Measurements from ENCODE around the gene CAPN11. TPM values are rescaled to one million over a fixed set of nuclear protein-coding genes. Genes with fewer than 3 reads are reported as not detected.

The CAPN11 gene
- total and polyA plus RNA-seq, 9 of the 15 experiments (the other 6 are each of a cell fraction or from before 2014, with no cell fraction given): 0.03 to 0.61 (median 0.17) TPM; not detected in 1

- TF ChIP-seq USF2 (CRISPR knock-in tag; IDR thresholded peaks at IDR 0.05) (peak; percentile 22; the same call in 1 of the 2 replicates), EGR1 (conservative IDR thresholded peaks at IDR 0.05) (peak; percentile 79), HDAC2 (IDR thresholded peaks at IDR 0.05) (0 out of 2 replicates have a peak, but pooled peaks have one; percentile 15), HNRNPL (IDR thresholded peaks at IDR 0.05; ENCODE audit: low read depth, low read length) (peak; percentile 27), ZNF644 (tag; IDR thresholded peaks at IDR 0.05; ENCODE audit: low read depth) (no peak), GATAD2A (IDR thresholded peaks at IDR 0.05) (0 out of 2 replicates have a peak, but pooled peaks have one; percentile 28), ARID1B (IDR thresholded peaks at IDR 0.05) (peak; percentile 11), POLR2B (IDR thresholded peaks at IDR 0.05; ENCODE audit: low read depth, partially characterized antibody) (no peak), ZNF830 (CRISPR knock-in tag; IDR thresholded peaks at IDR 0.05) (no peak), ARHGAP35 (IDR thresholded peaks at IDR 0.05; ENCODE audit: partially characterized antibody) (no peak), MTA3 (IDR thresholded peaks at IDR 0.05; ENCODE audit: borderline replicate concordance) (0 out of 2 replicates have a peak, but pooled peaks have one; percentile 49), FOXP1 (CRISPR knock-in tag; IDR thresholded peaks at IDR 0.05) (0 out of 2 replicates have a peak, but pooled peaks have one; percentile 79), SRSF3 (IDR thresholded peaks at IDR 0.05; ENCODE audit: insufficient read depth, low read length) (0 out of 2 replicates have a peak, but pooled peaks have one; percentile 23), JUND (IDR thresholded peaks at IDR 0.05; ENCODE audit: borderline replicate concordance, low read depth, low read length) (0 out of 2 replicates have a peak, but pooled peaks have one; percentile 6), JUND (tag; IDR thresholded peaks at IDR 0.05; ENCODE audit: borderline replicate concordance, low read depth, low read length) (no peak), CXXC5 (CRISPR knock-in tag; IDR thresholded peaks at IDR 0.05) (peak; percentile 46; the same call in 1 of the 2 replicates), CTCF (IDR thresholded peaks at IDR 0.05 in 2 of 3, conservative IDR thresholded peaks at IDR 0.05 in 1 of 3; ENCODE audit: insufficient read depth in 2 of 3, low read depth in 1 of 3, low read length in 3 of 3) (peak in 2 of 3 experiments; percentile 25 to 39; a peak in 2 of 6 replicates), SP1 (CRISPR knock-in tag; IDR thresholded peaks at IDR 0.05) (0 out of 2 replicates have a peak, but pooled peaks have one; percentile 55), FOXK1 (CRISPR knock-in tag; IDR thresholded peaks at IDR 0.05; ENCODE audit: borderline replicate concordance) (0 out of 2 replicates have a peak, but pooled peaks have one; percentile 49), ZNF184 (CRISPR knock-in tag; IDR thresholded peaks at IDR 0.05) (no peak), MXI1 (IDR thresholded peaks at IDR 0.05; ENCODE audit: low read depth, low read length) (no peak)
- TF ChIP-seq, protein P1, sequence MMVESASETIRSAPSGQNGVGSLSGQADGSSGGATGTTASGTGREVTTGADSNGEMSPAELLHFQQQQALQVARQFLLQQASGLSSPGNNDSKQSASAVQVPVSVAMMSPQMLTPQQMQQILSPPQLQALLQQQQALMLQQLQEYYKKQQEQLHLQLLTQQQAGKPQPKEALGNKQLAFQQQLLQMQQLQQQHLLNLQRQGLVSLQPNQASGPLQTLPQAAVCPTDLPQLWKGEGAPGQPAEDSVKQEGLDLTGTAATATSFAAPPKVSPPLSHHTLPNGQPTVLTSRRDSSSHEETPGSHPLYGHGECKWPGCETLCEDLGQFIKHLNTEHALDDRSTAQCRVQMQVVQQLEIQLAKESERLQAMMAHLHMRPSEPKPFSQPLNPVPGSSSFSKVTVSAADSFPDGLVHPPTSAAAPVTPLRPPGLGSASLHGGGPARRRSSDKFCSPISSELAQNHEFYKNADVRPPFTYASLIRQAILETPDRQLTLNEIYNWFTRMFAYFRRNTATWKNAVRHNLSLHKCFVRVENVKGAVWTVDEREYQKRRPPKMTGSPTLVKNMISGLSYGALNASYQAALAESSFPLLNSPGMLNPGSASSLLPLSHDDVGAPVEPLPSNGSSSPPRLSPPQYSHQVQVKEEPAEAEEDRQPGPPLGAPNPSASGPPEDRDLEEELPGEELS (CRISPR knock-in tag; IDR thresholded peaks at IDR 0.05; ENCODE audit: borderline replicate concordance): peak; percentile 73; the same call in 1 of the 2 replicates
- TF ChIP-seq, protein P2, sequence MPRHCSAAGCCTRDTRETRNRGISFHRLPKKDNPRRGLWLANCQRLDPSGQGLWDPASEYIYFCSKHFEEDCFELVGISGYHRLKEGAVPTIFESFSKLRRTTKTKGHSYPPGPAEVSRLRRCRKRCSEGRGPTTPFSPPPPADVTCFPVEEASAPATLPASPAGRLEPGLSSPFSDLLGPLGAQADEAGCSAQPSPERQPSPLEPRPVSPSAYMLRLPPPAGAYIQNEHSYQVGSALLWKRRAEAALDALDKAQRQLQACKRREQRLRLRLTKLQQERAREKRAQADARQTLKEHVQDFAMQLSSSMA (CRISPR knock-in tag; IDR thresholded peaks at IDR 0.05): no peak
Measured at GRCh38 chr6:44128020-44128917, 30.4 kb upstream of the CAPN11 start (continued).

All from K562 (cell line).